Keratinocyte (primary cell): Measurements from ENCODE around the gene FARSB.

Source experiments
- CTCF ChIP-seq, 3 experiments: IDR thresholded peaks in 1 of 3; conservative IDR thresholded peaks in 1 of 3; optimal IDR thresholded peaks in 1 of 3; 2 replicates in 2 of 3; 3 replicates in 1 of 3; pipeline versions ENCODE3 to v1.5.1; 2011; ENCODE audit warnings: low read length in 3 of 3, mild to moderate bottlenecking in 3 of 3, moderate library complexity in 2 of 3, control low read depth in 1 of 3, inconsistent platforms in 1 of 3; ENCODE audit not compliant: insufficient read depth in 2 of 3; ENCODE audit errors: extremely low read depth in 1 of 3
- EZH2 ChIP-seq: IDR thresholded peaks from one replicate; pipeline ENCODE4 v1.6.1; 2012; ENCODE audit warnings: inconsistent platforms, mild to moderate bottlenecking, low read length, moderate library complexity

- TF ChIP-seq CTCF (optimal IDR thresholded peaks at IDR 0.05 in 1 of 3, IDR thresholded peaks at IDR 0.05 in 1 of 3, conservative IDR thresholded peaks at IDR 0.05 in 1 of 3; ENCODE audit: extremely low read depth in 1 of 3, insufficient read depth in 2 of 3, low read length in 3 of 3) (no peak), EZH2 (no peak)
Measured at GRCh38 chr2:222563106-222563718, 92.7 kb downstream of the FARSB start.
